Activated CD4-positive, alpha-beta T cell treated with anti-CD3 and anti-CD28 coated beads, Interleukin-2, amount 50 U/mL, for 16 hours (primary cell): ENCODE results near the gene HGFAC.

Source experiments
- DNase-seq: peaks from one replicate; pipeline ENCODE4 v3.0.0-alpha.2; 2020

The HGFAC gene

DNA sequence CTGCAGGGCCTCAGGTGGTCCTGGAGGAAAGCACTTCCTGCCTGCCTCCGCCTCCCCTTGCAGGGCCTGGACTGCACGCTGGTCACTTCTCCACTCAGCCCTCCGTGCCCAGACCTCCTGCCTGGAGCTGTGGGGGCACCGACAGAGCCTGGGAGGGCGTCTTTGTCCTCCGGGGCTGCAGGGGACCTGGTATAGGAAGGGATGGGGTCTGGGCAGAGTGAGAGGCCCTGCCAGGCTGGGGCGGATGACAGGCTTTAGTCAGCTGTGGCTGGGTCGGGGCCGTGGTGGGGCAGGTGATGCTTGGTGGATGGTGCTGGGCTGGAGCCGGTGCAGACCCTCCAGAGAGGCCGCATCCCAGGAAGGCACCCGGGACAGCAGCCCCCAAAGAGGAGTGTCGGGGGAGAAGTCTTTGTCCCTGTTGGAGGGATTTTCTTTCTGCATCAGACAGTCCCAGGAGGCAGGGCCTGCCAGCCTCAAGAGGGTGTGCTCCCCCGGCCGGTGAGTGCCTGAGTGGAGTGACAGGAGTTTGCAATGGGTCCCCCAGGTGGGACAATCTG is 22.7 kb downstream of the HGFAC start:
- DNase-seq: no peak

DNA sequence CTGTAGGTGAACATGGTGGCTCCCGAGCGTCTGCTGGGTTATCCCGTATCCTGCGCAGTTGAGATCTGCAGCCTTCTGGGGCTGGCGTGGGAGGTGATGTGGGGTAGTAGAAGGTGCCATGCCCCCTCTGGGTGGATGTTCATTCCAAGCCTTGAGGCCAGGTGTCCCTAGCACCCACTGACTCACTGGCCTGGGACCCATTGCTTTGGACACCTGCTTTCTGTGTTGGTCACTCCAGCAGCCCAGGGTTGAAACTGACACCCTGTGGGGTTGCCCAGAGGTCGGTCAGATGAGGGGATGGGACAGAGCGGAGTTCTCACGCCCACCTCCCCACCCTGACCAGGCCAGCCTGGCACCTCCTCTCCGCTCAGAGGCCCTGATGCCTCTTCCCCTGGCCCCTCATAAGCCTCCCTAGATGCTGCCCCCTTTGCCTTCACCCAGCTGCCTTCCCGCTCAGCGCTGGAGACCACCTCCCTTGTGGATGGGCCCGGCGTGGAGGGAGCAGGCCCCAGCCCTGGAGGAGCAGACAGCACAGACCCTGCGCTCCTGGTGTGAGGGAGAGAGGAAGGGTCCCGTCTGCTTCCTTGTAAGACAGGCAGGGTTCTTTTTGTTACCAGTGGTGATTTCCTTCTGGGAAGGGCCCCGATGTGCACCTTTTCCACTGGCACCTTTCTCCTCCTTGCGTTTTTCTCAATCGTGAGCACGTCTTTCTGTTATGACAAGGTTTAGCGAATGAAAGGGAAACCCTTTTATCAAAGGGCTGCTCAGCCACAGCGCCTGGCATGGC is 23.3 kb downstream of the HGFAC start:
- DNase-seq: no peak

DNA sequence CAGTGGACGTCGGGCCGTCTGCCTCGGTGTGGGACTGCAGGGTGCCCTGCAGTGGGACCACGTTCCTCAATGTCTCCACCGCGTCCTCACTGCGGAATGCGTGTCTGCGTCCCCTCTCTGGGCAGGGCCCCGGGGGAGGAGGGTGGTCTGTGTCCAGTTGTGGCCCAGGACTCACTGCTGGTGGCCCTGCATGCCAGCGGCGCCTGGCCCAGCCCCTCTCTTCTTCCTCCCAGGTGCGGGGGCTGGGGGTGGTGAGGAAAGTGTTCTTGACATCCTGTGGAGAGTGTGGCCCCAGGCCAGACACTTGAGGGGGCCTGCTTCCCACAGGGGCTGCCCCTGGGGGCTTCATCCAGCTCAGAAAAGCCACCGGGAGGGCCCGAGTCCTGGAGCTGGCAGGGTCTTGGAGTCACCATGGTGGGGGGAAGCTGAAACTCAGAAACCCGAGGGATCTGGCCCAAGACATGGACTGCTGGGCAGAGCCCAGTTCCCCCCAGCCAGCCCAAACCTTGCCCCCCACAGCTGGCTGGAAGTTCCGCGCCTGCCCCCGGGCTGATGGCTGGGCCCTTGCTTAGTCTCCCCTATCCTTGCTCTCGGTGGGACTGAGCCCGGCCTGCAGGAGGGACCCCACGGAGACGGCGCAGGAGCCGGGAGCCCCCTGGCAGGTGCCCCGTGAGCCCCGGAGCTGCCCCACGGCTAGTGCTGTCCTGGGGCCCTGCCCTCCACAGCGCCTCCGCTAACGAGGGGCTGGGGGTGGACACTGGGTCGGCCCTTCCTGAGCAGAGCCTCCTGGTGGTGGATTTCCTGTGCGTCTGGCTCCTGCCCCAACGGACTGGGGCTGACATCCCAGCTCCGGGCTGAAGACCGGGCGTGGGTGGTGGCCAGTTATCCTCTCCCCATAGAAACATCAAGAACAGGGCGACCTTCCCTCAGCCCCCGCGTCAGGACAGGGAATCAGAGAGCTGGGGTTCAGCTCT is 24.2 kb downstream of the HGFAC start:
- no peak for DNase-seq

DNA sequence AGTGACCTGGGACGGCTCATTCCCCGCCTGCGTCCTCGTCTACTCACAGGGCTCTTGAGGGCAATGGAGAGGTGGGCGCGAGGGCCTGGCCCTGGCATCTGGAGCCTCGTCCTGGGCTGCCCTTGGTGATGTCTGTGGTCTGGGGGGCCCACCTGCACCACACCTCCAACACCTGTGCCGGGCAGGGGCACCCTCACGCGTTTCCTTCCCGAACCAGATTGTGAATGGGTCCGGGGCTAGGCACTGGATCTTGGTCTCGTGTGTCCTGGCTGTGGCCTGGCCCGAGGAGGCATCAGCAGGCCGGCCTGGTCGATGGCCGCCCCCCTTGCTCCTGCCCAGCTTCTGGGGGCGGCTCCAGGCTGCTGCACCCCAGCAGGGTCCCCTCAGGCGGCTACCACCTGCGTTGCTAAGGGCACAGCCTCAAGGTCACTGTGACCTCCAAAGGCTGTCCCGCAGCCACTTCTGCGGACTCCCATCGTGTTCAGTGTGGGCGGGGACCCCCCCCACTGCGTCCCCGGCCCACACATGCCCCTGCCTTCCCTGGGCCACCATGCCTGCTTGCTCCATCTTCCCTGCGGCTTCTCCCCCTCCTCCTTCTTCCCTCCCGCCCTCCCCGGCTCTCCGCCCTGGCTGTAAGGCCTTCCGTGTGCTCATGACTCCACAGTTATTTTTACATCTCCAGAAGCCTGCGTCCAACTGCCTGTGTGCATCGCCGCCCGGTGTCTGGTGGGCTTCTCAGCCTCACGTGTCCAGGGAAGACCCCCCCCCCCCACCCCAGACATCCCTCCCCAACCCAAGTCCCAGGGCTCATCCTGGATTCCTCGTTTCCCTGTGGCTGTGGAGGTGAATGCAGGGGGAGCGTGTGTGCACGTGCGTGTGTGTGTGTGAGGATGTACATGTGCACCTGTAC is 25.2 kb downstream of the HGFAC start:
- DNase-seq: no peak

DNA sequence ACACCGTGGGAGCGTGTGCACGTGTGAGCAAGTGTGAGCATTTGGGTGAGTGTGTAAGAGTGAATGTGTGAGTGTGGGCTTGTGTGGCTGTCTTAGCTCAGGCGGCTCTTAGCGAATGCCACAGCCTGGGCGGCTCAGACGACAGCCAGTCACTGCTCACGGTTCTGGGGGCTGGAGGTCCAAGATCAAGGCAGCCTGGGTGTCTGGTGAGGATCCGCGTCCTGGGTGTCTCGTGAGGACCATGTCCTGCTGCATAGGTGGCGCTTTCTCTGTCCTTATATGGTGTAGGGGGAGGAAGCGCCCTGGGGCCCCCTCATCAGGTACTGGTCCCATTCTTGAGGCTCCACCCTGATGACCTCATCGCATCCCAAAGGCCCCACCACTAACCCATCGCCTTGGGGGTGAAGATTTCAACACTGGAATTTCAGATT is 25.8 kb downstream of the HGFAC start:
- DNase-seq: no peak

DNA sequence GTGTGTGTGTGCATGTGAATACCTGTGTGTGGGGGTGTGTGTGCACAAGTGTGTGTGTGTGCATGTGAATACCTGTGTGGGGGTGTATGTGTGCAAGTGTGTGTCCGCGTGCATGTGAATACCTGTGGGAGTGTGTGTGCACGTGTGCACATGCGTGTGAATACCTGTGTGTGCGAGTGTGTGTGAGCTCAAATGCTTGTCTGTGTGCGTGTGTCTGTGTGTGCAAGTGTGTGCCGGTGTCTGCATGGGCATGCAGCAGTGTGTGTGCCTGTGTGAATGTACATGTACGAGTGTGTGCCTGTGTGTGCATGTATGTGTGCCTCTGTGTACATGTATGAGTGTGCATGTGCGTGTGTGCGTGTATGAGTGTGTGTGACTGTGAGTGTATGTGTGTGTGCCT is 26.4 kb downstream of the HGFAC start:
- DNase-seq: no peak

DNA sequence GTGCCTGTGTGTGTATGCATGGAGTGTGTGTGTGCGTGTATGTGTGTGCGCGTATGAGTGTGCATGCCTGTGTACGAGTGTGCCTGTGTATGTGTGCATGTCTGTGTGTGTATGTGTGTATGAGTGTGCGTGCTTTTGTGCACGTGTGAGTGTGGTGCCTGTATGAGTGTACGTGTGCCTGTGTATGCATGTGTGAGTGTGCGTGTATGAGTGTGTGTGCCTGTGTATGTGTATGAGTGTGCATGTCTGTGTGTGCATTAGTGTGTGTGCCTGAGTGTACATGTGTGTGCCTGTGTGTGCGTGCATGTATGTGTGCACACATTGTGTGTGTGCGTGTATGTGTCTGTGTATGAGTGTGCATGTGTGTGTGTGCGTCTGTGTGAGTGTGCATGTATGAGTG is 27.0 kb downstream of the HGFAC start:
- no peak for DNase-seq

DNA sequence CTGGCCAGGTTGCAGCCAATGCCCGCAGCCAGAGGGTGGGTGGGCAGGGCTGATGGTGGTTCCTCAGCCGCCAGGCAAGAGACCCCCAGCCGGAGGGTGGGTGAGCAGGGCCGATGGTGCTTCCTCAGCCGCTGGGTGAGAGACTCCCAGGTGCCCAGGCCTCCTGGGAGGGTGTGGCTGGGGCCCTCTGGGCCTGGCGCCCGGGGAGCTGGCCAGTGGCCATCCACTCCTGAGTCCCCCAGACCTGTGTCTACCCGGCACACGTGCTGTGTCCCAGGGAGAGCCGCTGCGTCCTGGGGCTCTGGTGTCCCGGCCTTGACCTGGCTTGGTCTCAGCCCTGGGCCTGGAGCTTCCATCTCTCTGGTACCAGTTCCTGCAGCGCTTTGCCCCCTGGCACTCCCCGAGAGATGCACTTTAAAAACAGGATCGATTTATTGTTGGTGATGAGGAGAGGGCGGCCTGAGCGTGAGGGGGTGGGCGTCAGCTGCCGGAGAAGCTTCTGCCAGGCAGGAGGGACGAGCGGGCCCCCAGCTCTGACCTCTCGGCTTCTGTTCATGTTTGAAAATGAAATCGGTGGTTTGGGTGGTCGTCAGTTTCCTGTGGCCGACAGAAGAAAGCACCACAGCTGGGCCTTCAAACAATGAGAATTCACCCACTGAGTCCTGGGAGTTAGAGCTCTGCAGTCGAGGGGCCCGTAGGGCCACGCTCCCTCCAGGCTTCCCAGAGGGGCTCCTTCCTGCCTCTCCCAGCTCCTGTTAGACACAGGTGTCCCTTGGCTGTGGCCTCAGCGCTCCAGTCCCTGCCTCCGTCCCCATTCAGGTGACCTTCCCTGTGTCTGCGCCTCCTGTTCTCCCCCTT is 27.8 kb downstream of the HGFAC start:
- no peak for DNase-seq

DNA sequence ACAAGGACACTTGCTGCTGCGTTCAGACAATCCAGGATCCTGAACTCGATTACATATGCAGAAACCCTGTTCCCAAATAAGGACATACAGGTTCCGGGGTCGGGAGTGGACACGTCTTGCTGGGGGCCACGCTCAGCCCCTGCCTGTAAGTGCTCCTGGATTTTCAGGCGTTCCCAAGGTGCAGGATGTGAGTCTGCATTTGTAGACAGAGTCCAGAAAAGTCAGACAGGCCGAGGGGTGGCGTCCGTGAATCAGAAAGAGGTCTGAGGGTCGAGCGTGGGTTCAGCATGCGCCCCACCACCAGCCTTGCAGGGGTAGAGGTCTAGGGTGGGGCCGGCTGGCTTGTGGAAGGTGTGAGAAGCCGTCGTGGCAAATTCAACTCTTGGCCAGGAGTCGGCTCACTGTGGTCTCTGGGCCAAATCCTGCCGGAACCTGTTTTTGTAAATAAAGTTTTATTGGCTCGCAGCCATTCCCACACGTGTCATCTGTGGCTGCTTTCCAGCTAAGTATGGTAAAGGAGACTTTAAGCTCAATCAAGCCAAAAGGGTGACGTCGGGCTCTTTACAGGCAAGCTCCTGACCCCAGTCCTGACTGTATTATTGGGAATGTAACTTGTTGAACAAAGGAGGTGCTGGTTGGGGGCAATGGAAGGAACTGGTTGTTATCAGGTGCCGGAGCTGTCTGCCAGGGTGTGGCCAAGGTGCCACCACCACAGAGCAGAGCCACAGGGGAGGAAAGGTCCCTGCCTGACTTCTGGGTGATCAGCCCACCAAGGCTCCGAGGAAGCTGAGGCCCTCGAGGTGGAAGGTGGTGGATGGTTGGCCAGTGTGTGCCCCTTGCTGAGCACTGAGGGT is 28.7 kb downstream of the HGFAC start:
- no peak for DNase-seq

DNA sequence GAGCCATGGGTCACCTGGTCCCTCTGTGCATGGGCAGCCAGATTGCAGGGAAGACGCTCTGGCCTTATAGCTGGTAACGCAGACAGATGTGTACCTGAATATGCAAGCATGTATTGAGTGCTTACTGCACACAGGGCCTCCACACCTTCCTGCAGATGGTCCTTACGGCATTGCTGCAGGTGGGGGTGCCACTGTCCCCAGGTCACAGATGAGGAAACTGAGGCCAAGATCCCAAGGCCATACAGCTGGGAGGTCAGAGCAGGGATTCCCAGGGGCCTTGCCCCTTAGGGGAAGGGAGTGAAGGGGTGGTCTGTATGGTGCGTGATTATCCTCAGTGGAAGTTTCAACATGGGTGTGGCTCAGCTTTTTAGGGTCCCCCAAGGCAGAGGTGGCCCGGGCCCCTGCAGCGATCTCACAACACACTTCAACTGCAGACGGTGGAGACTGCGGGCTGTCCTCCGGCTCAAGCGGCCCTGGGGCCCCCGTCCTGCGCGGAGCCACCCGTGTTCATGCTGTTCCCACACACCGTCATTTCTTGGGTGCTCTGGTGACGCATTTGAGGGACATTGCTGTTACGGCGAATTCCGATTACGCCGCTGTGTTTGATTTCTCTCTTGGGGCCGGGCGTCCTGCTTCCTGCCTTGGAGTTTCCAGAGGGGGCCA is 29.5 kb downstream of the HGFAC start:
- no peak for DNase-seq

DNA sequence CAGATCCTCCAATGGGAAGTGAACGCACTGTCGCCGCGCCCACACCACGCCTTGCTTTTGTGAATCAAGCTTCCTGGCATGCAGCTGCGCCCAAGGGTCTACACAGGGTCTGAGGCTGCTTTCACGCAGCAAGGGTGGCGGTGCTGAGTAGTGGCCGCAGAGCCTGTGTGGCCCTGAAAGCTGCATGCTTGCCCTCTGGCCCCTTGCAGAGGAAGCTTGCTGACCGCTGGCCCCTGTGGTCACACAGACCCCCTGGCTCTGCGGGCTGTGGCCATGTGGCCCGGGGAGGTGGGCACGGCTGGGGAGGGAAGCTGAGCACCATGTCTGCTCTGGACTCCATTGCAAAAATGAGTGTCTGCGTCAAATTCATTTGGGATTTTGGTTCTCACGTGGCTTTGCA is 30.1 kb downstream of the HGFAC start:
- no peak for DNase-seq

DNA sequence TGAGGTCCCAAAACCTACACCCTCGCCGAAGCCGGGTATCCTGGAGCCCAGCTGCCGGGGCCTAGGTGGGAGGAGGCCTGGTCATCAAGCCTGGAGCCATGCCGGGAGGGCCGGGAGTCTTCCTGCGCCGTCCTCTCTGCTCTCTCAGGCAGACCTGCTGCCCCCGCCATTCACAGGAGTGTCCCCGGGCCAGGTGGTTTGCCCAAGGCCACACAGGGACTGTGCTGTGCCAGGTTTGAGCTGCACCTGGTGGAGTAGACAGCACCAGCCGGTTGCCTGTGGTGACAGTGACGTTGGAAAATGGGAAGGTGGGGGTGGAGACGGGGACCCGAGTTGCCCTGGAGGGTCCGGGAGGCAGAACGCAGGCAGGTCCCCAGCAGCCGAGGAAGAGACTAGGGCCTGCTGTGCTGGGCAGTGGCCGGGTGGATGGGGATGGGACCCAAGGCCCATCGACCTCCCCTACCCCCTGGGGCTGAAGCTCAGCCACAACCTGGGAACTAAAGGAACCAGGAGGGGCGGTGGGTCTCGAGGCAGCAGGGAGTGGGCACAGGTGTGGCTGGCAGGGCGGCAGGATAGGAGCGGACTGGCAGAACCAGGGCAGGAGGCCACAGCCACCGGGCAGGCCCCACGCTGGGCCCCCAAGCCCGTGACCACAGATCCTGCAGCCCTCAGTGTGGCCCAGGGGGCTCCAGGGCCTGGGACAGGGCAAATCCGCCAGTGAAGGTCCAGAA is 30.8 kb downstream of the HGFAC start:
- DNase-seq: no peak

DNA sequence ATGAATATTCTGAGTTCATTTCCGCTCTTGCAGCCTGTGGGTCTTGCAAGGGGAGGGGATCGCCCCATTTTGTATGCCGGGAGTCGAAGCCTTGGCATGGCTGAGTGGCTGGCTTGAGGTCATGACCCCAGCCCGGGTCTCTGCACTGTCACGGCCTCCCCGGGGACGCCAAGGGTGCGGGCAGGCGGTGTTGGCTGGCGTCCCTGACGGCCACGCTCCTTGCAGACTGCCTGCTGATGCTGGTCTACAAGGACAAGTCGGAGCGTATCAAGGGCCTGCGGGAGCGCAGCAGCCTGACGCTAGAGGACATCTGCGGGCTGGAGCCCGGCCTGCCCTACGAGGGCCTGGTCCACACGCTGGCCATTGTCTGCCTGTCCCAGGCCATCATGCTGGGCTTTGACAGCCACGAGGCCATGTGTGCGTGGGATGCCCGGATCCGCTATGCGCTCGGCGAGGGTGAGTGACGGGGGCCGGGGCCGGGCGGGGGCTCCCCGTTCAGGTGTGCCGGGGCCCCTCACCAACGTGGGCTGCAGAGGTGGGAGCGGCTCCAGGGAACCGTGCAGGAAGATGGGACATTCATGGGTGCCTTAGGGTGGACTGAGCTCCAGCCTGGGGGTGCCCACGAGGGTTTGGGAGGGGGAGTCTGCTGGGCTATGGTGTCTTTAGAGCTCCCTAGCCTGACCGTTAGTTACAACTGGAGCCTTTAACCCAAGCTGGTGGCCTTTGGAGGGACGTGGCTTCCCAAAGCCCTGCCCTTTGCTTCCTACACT is 31.6 kb downstream of the HGFAC start:
- DNase-seq: no peak

DNA sequence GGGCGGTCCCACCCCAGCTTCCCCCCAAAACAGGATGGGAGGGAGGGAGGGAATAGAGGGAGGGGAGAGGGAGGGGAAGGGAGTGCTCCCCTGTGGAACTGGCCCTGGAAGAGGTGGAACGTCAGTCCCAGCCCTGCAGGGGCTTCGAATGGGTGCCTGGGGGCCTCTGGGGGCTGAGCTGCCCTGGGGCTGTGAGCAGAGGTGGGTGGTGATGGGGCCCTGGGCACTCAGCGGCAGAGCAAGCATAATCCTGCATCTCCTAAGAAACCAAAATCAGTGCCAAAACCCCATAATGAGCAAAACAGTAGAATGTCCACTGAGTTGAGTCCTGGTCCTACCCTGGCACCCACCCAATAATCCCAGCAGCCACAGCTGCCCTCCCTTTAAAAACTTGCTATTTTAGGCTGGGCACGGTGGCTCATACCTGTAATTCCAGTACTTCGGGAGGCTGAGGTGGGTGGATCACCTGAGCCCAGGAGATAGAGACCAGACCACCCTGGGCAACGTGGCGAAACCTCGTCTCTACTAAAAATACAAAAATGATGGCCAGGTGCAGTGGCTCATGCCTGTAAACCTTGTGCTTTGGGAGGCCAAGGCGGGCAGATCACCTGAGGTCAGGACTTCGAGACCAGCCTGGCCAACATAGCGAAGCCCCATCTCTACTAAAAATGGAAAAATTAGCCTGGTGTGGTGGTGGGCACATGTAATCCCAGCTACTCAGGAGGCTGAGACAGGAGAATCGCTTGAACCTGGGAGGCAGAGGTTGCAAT is 32.4 kb downstream of the HGFAC start:
- DNase-seq: no peak

DNA sequence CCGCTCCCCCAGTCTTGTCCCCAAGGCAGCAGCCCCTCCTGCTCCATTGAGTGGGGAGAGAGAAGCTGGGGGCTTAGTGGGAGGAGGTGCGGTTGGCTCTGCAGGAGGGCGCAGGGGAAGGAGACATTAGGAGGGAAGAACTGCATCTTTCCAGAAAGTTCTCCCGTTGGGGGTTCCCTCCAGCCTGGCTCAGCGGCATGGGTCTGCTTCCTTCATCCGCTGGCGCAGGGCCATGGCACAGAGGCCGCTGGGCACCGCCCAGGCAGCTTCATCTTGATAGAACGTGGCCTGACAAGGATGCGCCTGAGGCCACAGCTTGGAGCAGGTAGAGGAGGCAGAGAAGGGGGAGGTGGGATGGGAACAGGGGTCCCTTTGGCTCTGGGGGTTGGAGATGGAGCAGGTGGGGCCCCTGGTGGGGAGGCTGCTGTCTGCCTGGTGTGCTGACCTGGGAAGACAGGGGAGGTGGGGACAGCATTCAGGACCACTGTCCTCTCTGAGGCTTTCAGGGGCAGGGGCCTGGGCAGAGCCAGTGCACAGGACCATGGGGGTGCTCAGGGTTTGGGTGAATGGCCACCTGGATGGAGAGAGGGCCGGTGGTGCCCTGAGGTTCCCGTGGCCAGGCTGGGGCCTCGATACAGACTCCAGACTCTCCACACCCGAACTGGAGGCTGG is 33.4 kb downstream of the HGFAC start:
- DNase-seq: no peak

DNA sequence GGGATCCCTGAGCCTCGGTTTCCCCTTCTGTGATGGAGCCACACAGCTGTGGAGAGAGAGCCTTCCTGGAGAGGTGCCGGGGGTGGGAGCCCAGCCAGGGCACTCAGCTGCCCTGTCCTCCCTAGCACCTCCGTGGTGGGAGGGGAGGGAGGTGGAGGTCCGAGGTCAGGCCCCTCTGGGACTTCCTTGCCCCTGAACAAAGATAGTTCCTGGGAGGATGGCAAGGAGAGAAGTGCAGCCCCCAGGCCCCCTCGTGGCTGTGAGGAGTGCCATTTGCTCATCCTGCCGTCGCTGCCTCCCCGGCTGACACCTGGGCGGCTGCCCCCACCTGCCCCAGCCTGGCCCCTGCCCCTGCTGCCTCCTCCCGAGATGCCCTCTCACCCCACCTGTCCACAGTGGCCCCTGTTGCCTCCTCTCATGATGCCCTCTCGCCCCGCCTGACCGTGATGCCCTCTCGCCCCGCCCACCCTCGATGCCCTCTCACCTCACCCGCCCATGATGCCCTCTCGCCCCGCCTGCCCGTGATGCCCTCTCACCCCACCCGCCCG is 34.0 kb downstream of the HGFAC start:
- DNase-seq: no peak

DNA sequence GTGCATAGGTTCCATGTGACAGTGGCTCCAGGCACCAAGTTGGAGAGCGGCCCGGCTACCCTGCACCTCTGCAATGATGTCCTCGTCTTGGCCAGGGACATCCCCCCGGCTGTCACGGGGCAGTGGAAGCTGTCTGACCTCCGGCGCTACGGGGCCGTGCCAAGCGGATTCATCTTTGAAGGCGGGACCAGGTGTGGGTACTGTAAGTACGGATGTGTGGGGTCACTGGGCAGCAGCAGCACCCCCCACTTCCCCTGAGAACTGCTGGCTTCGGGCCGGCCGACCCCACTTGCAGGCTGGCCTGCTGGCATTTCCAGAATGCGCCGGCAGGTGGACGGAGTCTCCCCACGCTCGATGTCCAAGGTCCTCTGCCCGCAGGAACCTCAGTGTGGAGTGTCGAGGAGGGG is 34.6 kb downstream of the HGFAC start:
- no peak for DNase-seq
